CD4-positive, alpha-beta memory T cell (primary cell): Measurements from ENCODE around the gene GOLGA5. TPM values are rescaled to one million over a fixed set of nuclear protein-coding genes. Genes with fewer than 3 reads are reported as not detected.
"Not testable (repeated sequence)": the region's sequence is repeated elsewhere in the genome, so short reads cannot be mapped to it uniquely, and the experiment has no call there.

Experiments
- CTCF ChIA-PET: fragments of 350-600 bp; sonication (Branson Sonifier 250); formaldehyde crosslinking; loops from one replicate; lab custom pipeline; 2021; ENCODE audit warnings: inconsistent platforms; ENCODE audit not compliant: partially characterized antibody; lab: Charles Lee
- POLR2A ChIA-PET: fragments of 350-600 bp; sonication (Branson Sonifier 250); formaldehyde crosslinking; loops from one replicate; lab custom pipeline; 2021; ENCODE audit not compliant: partially characterized antibody; lab: Charles Lee
- DNase-seq, 5 donors: peaks; one replicate each; pipeline versions ENCODE4 v3.0.0 to v3.0.0-alpha.2; 2020 to 2022; ENCODE audit warnings: mixed read lengths in 1 of 5
- H3K27ac ChIP-seq: one replicate; pipeline ENCODE4 v1.7.0; 2013; ENCODE audit warnings: low read depth, low read length
- H3K27me3 ChIP-seq: 2 replicates; pipeline ENCODE4 v1.7.0; 2013; ENCODE audit warnings: mild to moderate bottlenecking, low read length, moderate library complexity; ENCODE audit not compliant: insufficient read depth
- H3K36me3 ChIP-seq: 2 replicates; pipeline ENCODE4 v1.7.0; 2013; ENCODE audit warnings: mild to moderate bottlenecking, low read length, moderate library complexity; ENCODE audit not compliant: insufficient read depth
- H3K4me1 ChIP-seq: 2 replicates; pipeline ENCODE4 v1.7.0; 2013; ENCODE audit warnings: mild to moderate bottlenecking, low read length, moderate library complexity; ENCODE audit not compliant: insufficient read depth
- H3K4me3 ChIP-seq, 2 donors: one replicate each; pipeline ENCODE4 v1.7.0; 2013; ENCODE audit warnings: low read length in 2 of 2, mild to moderate bottlenecking in 1 of 2
- H3K9me3 ChIP-seq, 2 donors: one replicate each; pipeline ENCODE4 v1.7.0; 2013; ENCODE audit warnings: low read length in 2 of 2, control low read depth in 1 of 2; ENCODE audit not compliant: control insufficient read depth in 1 of 2
- H3K27ac Mint-ChIP-seq, 7 donors: one replicate each; pipeline ENCODE4 v1.8.0; 2020 to 2021; ENCODE audit warnings: mixed read lengths in 7 of 7, mild to moderate bottlenecking in 6 of 7, inconsistent platforms in 3 of 7, moderate library complexity in 3 of 7
- H3K27me3 Mint-ChIP-seq, 2 donors: one replicate each; pipeline ENCODE4 v1.8.0; 2020 to 2021; ENCODE audit warnings: mixed read lengths in 2 of 2
- H3K36me3 Mint-ChIP-seq, 2 donors: one replicate each; pipeline ENCODE4 v1.8.0; 2020 to 2021; ENCODE audit warnings: mixed read lengths in 2 of 2, inconsistent platforms in 1 of 2, mild to moderate bottlenecking in 1 of 2
- H3K4me1 Mint-ChIP-seq, 4 donors: one replicate each; pipeline ENCODE4 v1.8.0; 2020 to 2021; ENCODE audit warnings: mixed read lengths in 4 of 4, mild to moderate bottlenecking in 1 of 4
- H3K4me3 Mint-ChIP-seq, 8 donors: one replicate each; pipeline ENCODE4 v1.8.0; 2020 to 2021; ENCODE audit warnings: mixed read lengths in 8 of 8, mild to moderate bottlenecking in 7 of 8, moderate library complexity in 6 of 8, inconsistent platforms in 3 of 8
- H3K9me3 Mint-ChIP-seq, 8 donors: one replicate each; pipeline ENCODE4 v1.8.0; 2020 to 2021; ENCODE audit warnings: mixed read lengths in 8 of 8, mild to moderate bottlenecking in 5 of 8, inconsistent platforms in 3 of 8, moderate library complexity in 1 of 8
- intact Hi-C: fragments of 100-400 bp; cut with micrococcal nuclease; formaldehyde crosslinking; loops from one replicate; pipeline ENCODE4 v1.15.1; 2023
- polyA plus RNA-seq, 2 donors: library from polyadenylated mRNA; unstranded; fragments of 300-500 nt; fragmentation: Illumina TruSeq; gene quantifications; one replicate each; pipeline ENCODE4 v1.2.3, GENCODE V29; 2021
- total RNA-seq, 2 experiments: library from RNA; stranded (reverse); gene quantifications; one replicate each; pipeline ENCODE4 v1.2.3, GENCODE V29; 2021

Gene GOLGA5
- total and polyA plus RNA-seq, 4 experiments from 2014 or later: 18.0 to 29.8 (median 27.1) TPM

- ChIA-PET CTCF (no interaction called here), POLR2A (no interaction called here)
- no peak overlapping the region for H3K27ac ChIP-seq
- no peaks in the 10 kb centered on the region for H3K9me3 Mint-ChIP-seq
- no peaks in the 10 kb centered on the region for H3K36me3 Mint-ChIP-seq
- H3K4me3 ChIP-seq: no peak overlapping the region
- peak overlapping the region in 1 of 7 donors; percentile 14 for H3K27ac Mint-ChIP-seq
- H3K4me3 Mint-ChIP-seq: no peak overlapping the region
- intact Hi-C loops: no loop called here
- H3K27me3 ChIP-seq: no peaks in the 10 kb centered on the region
- H3K9me3 ChIP-seq: no peaks in the 10 kb centered on the region
- H3K36me3 ChIP-seq: no peaks in the 10 kb centered on the region
- H3K27me3 Mint-ChIP-seq: peaks cover 3% of the 10 kb centered on the region in 2 donors
- no peaks in the 10 kb centered on the region for H3K4me1 ChIP-seq
- no peak for DNase-seq
- H3K4me1 Mint-ChIP-seq: peaks cover 5 to 10% (median 9%) of the 10 kb centered on the region in 4 donors
Measured at GRCh38 chr14:92760524-92760805, 33.6 kb upstream of the GOLGA5 start.

- H3K36me3 ChIP-seq, H3K9me3 ChIP-seq, H3K27me3 Mint-ChIP-seq, H3K27ac Mint-ChIP-seq, H3K36me3 Mint-ChIP-seq, CTCF ChIA-PET, H3K27ac ChIP-seq, H3K4me1 ChIP-seq, H3K4me3 ChIP-seq, H3K4me3 Mint-ChIP-seq, POLR2A ChIA-PET, H3K9me3 Mint-ChIP-seq, DNase-seq, H3K27me3 ChIP-seq, intact Hi-C loops: not testable (repeated sequence)
- peaks cover 9 to 18% (median 15%) of the 10 kb centered on the region in 4 donors for H3K4me1 Mint-ChIP-seq
Measured at GRCh38 chr14:92763666-92764631, 30.2 kb upstream of the GOLGA5 start.

- H3K27ac ChIP-seq, intact Hi-C loops, H3K9me3 Mint-ChIP-seq, H3K36me3 ChIP-seq, H3K27me3 Mint-ChIP-seq, H3K27me3 ChIP-seq, H3K36me3 Mint-ChIP-seq, H3K9me3 ChIP-seq, H3K4me3 ChIP-seq: not testable (repeated sequence)
- Mint-ChIP-seq H3K4me1 (peaks cover 4 to 16% (median 9%) of the 10 kb centered on the region in 4 donors), H3K27ac (peak overlapping the region in 3 of 7 donors; percentile 44 to 66 (median 47)), H3K4me3 (peak overlapping the region in 1 of 8 donors; percentile 20)
- peak in 3 of 5 donors; percentile 29 to 63 (median 58) for DNase-seq
- H3K4me1 ChIP-seq: peaks cover 14% of the 10 kb centered on the region
- ChIA-PET POLR2A (interaction anchor here (0.6 kb wide), 1 partner anchor 1098 kb away, joined by 3 read pairs; no protein-coding TSS in a partner anchor), CTCF (interaction anchor here (0.9 kb wide), 1 partner anchor 18 kb away, joined by 3 read pairs; no protein-coding TSS in a partner anchor)
Measured at GRCh38 chr14:92768236-92768635, 25.9 kb upstream of the GOLGA5 start.

- peaks cover 4 to 16% (median 9%) of the 10 kb centered on the region in 4 donors for H3K4me1 Mint-ChIP-seq
- H3K27ac Mint-ChIP-seq: peak overlapping the region in 5 of 7 donors; percentile 17 to 66 (median 44)
- no peaks in the 10 kb centered on the region for H3K36me3 ChIP-seq
- no peaks in the 10 kb centered on the region for H3K36me3 Mint-ChIP-seq
- DNase-seq: no peak
- H3K9me3 Mint-ChIP-seq: no peaks in the 10 kb centered on the region
- ChIA-PET POLR2A (no interaction called here), CTCF (no interaction called here)
- peaks cover 14% of the 10 kb centered on the region for H3K4me1 ChIP-seq
- no peaks in the 10 kb centered on the region for H3K27me3 Mint-ChIP-seq
- no peak overlapping the region for H3K4me3 ChIP-seq
- no peak overlapping the region for H3K4me3 Mint-ChIP-seq
- H3K9me3 ChIP-seq: no peaks in the 10 kb centered on the region
- no peaks in the 10 kb centered on the region for H3K27me3 ChIP-seq
- H3K27ac ChIP-seq: no peak overlapping the region
- intact Hi-C loops: no loop called here
Measured at GRCh38 chr14:92768795-92769194, 25.3 kb upstream of the GOLGA5 start.

GRCh38 chr14:92770484-92770883 lies 23.6 kb upstream of the GOLGA5 start:
- no peak overlapping the region for H3K27ac Mint-ChIP-seq
- CTCF ChIA-PET: no interaction called here
- Histone ChIP-seq H3K27ac (no peak overlapping the region), H3K4me1 (peaks cover 17% of the 10 kb centered on the region), H3K27me3 (no peaks in the 10 kb centered on the region), H3K4me3 (no peak overlapping the region), H3K9me3 (no peaks in the 10 kb centered on the region), H3K36me3 (no peaks in the 10 kb centered on the region)
- no peak for DNase-seq
- intact Hi-C loops: no loop called here
- POLR2A ChIA-PET: no interaction called here
- no peak overlapping the region for H3K4me3 Mint-ChIP-seq
- H3K9me3 Mint-ChIP-seq: no peaks in the 10 kb centered on the region
- H3K4me1 Mint-ChIP-seq: peaks cover 4 to 23% (median 9%) of the 10 kb centered on the region in 4 donors
- H3K27me3 Mint-ChIP-seq: no peaks in the 10 kb centered on the region
- H3K36me3 Mint-ChIP-seq: no peaks in the 10 kb centered on the region

GRCh38 chr14:92774572-92774971 lies 19.5 kb upstream of the GOLGA5 start:
- peaks cover 12% of the 10 kb centered on the region for H3K4me1 ChIP-seq
- no peaks in the 10 kb centered on the region for H3K27me3 ChIP-seq
- no peaks in the 10 kb centered on the region for H3K9me3 Mint-ChIP-seq
- no peak overlapping the region for H3K4me3 ChIP-seq
- H3K36me3 Mint-ChIP-seq: no peaks in the 10 kb centered on the region
- CTCF ChIA-PET: interaction anchor here (1.5 kb wide), 1 partner anchor 61 kb away, joined by 4 read pairs; no protein-coding TSS in a partner anchor
- POLR2A ChIA-PET: no interaction called here
- no peak for DNase-seq
- intact Hi-C loops: no loop called here
- no peak overlapping the region for H3K27ac ChIP-seq
- no peaks in the 10 kb centered on the region for H3K9me3 ChIP-seq
- no peaks in the 10 kb centered on the region for H3K27me3 Mint-ChIP-seq
- H3K27ac Mint-ChIP-seq: no peak overlapping the region
- H3K4me1 Mint-ChIP-seq: peaks cover 0 to 15% (median 2%) of the 10 kb centered on the region in 4 donors
- no peaks in the 10 kb centered on the region for H3K36me3 ChIP-seq
- H3K4me3 Mint-ChIP-seq: no peak overlapping the region

- peaks cover 0 to 16% (median 2%) of the 10 kb centered on the region in 4 donors for H3K4me1 Mint-ChIP-seq
- intact Hi-C loops, H3K9me3 Mint-ChIP-seq, H3K27ac ChIP-seq, H3K36me3 ChIP-seq, H3K27me3 ChIP-seq, H3K27me3 Mint-ChIP-seq, H3K9me3 ChIP-seq, H3K36me3 Mint-ChIP-seq, H3K4me3 ChIP-seq, POLR2A ChIA-PET, H3K4me3 Mint-ChIP-seq: not testable (repeated sequence)
- peaks cover 11% of the 10 kb centered on the region for H3K4me1 ChIP-seq
- DNase-seq: peak in 1 of 5 donors; percentile 24
- CTCF ChIA-PET: interaction anchor here (1.5 to 1.6 kb wide), 2 partner anchors 61 to 63 kb away, joined by 4 read pairs; no protein-coding TSS in a partner anchor
- peak overlapping the region in 1 of 7 donors; percentile 10 for H3K27ac Mint-ChIP-seq
Measured at GRCh38 chr14:92775292-92775691, 18.8 kb upstream of the GOLGA5 start.
